ENCODE measurements around the gene SLITRK5.

- no peak for TF ChIP-seq CTCF (conservative IDR thresholded peaks at IDR 0.05 in 1 of 2, IDR thresholded peaks at IDR 0.05 in 1 of 2; ENCODE audit: extremely low read depth in 1 of 2, insufficient read depth in 1 of 2, low read depth in 1 of 2, low read length in 2 of 2)
- TF ChIP-seq EZH2 (IDR thresholded peaks at IDR 0.05; ENCODE audit: borderline replicate concordance, low read length) = no peak
These were observed 13.9 kb downstream of the SLITRK5 start for GRCh38 chr13:87684850-87685742.
